NCI-H1694 treated with DMSO at 0.1 percent for 48 hours (cell line): ENCODE results near the gene RRM2.
"Not testable (repeated sequence)": the region's sequence is repeated elsewhere in the genome, so short reads cannot be mapped to it uniquely, and the experiment has no call there.

Experiments used
- DNase-seq: peaks from one replicate; lab custom pipeline; 2025; lab: John Stamatoyannopoulos, UW

Gene RRM2

GRCh38 chr2:10132596-10132995 is 10.1 kb downstream of the RRM2 start:
- no peak for DNase-seq

GRCh38 chr2:10132996-10133647 is 10.6 kb downstream of the RRM2 start:
- DNase-seq = no peak

GRCh38 chr2:10135296-10136089 is 13.0 kb downstream of the RRM2 start:
- DNase-seq = no peak

- no peak for DNase-seq
Observed at GRCh38 chr2:10136101-10136934, 13.8 kb downstream of the RRM2 start.

GRCh38 chr2:10137053-10137843 is 14.7 kb downstream of the RRM2 start:
- no peak for DNase-seq

GRCh38 chr2:10139536-10139935 is 17.0 kb downstream of the RRM2 start:
- DNase-seq = no peak

GRCh38 chr2:10140841-10141610 is 18.5 kb downstream of the RRM2 start:
- no peak for DNase-seq

- DNase-seq = peak; percentile 60
Observed at GRCh38 chr2:10141736-10142639, 19.4 kb downstream of the RRM2 start.

GRCh38 chr2:10142640-10142965 is 20.1 kb downstream of the RRM2 start:
- DNase-seq = no peak

GRCh38 chr2:10144771-10145518 is 22.4 kb downstream of the RRM2 start:
- no peak for DNase-seq

GRCh38 chr2:10145519-10146357 is 23.2 kb downstream of the RRM2 start:
- DNase-seq = no peak

GRCh38 chr2:10146366-10147005 is 23.9 kb downstream of the RRM2 start:
- no peak for DNase-seq

GRCh38 chr2:10147050-10147660 is 24.6 kb downstream of the RRM2 start:
- not testable (repeated sequence) for DNase-seq

GRCh38 chr2:10148268-10148667 is 25.7 kb downstream of the RRM2 start:
- no peak for DNase-seq

- no peak for DNase-seq
Observed at GRCh38 chr2:10149635-10150034, 27.1 kb downstream of the RRM2 start.

GRCh38 chr2:10150436-10150835 is 27.9 kb downstream of the RRM2 start:
- no peak for DNase-seq

- DNase-seq = no peak
Observed at GRCh38 chr2:10151462-10151861, 28.9 kb downstream of the RRM2 start.

- DNase-seq = no peak
Observed at GRCh38 chr2:10157293-10157692, 34.8 kb downstream of the RRM2 start.
